ENCODE data around the gene SMG6.

Gene SMG6

GRCh38 chr17:2076087-2076984, 227.2 kb downstream of the SMG6 start:
- DNase-seq (ENCODE audit: low read depth): no peak

- no peak for DNase-seq (ENCODE audit: low read depth)
Measured at GRCh38 chr17:2075336-2076086, 228.1 kb downstream of the SMG6 start.

- no peak for DNase-seq (ENCODE audit: low read depth)
Measured at GRCh38 chr17:2074919-2075318, 228.7 kb downstream of the SMG6 start.

- DNase-seq (ENCODE audit: low read depth): no peak
Measured at GRCh38 chr17:2071455-2072281, 231.9 kb downstream of the SMG6 start.

- DNase-seq (ENCODE audit: low read depth): no peak
Measured at GRCh38 chr17:2071024-2071385, 232.6 kb downstream of the SMG6 start.

GRCh38 chr17:2070241-2071023, 233.2 kb downstream of the SMG6 start:
- no peak for DNase-seq (ENCODE audit: low read depth)

- no peak for DNase-seq (ENCODE audit: low read depth)
Measured at GRCh38 chr17:2068519-2069051, 235.0 kb downstream of the SMG6 start.

- DNase-seq (ENCODE audit: low read depth): no peak
Measured at GRCh38 chr17:2068031-2068518, 235.5 kb downstream of the SMG6 start.

- DNase-seq (ENCODE audit: low read depth): no peak
Measured at GRCh38 chr17:2067608-2068024, 236.0 kb downstream of the SMG6 start.

GRCh38 chr17:2067048-2067561, 236.5 kb downstream of the SMG6 start:
- DNase-seq (ENCODE audit: low read depth): no peak

- no peak for DNase-seq (ENCODE audit: low read depth)
Measured at GRCh38 chr17:2065949-2066400, 237.6 kb downstream of the SMG6 start.

GRCh38 chr17:2064980-2065785, 238.4 kb downstream of the SMG6 start:
- no peak for DNase-seq (ENCODE audit: low read depth)

GRCh38 chr17:2064520-2064971, 239.0 kb downstream of the SMG6 start:
- DNase-seq (ENCODE audit: low read depth): no peak

- DNase-seq (ENCODE audit: low read depth): no peak
Measured at GRCh38 chr17:2064147-2064489, 239.5 kb downstream of the SMG6 start.

GRCh38 chr17:2063261-2064146, 240.1 kb downstream of the SMG6 start:
- DNase-seq (ENCODE audit: low read depth): no peak

GRCh38 chr17:2062571-2063183, 240.9 kb downstream of the SMG6 start:
- DNase-seq (ENCODE audit: low read depth): no peak

- DNase-seq (ENCODE audit: low read depth): no peak
Measured at GRCh38 chr17:2061441-2061958, 242.1 kb downstream of the SMG6 start.
